Mucosa of descending colon (tissue), 3 donors: Measurements from ENCODE around the gene MCMBP. TPM values are rescaled to one million over a fixed set of nuclear protein-coding genes. Genes with fewer than 3 reads are reported as not detected.

ENCODE experiments used
- ATAC-seq: fragments of 200-7000 bp; cut with Tn5 transposase; one replicate; pipeline ENCODE4 v1.9.1; 2020; ENCODE audit warnings: mild to moderate bottlenecking, moderate library complexity
- DNase-seq, 3 donors: peaks; one replicate each; pipeline ENCODE4 v3.0.0-alpha.2; 2020
- H3K36me3 ChIP-seq: fragments of 200-600 bp; one replicate; pipeline ENCODE4 v1.8.0; 2021; ENCODE audit warnings: low read depth, mild to moderate bottlenecking
- H3K4me1 ChIP-seq: fragments of 200-600 bp; one replicate; pipeline ENCODE4 v1.8.0; 2021; ENCODE audit warnings: low read depth, mild to moderate bottlenecking
- H3K4me3 ChIP-seq: fragments of 200-600 bp; one replicate; pipeline ENCODE4 v1.8.0; 2021; ENCODE audit warnings: mild to moderate bottlenecking
- H3K9me3 ChIP-seq: fragments of 200-600 bp; one replicate; pipeline ENCODE4 v1.8.0; 2021; ENCODE audit warnings: mild to moderate bottlenecking
- intact Hi-C, 2 donors: fragments of 100-400 bp; cut with DNase I in 1 of 2; cut with micrococcal nuclease in 1 of 2; formaldehyde crosslinking; loops; one replicate each; pipeline versions ENCODE4 v1.11.0 to v1.11.1; 2022; cut with DNase I, micrococcal nuclease
- total RNA-seq, 3 donors: library from RNA; stranded (reverse); fragmentation: NEBNext Ultra II Directional in 2 of 3; extraction: Animal tissue kit (Norgen Biotek cat#: 25700) in 2 of 3; gene quantifications; one replicate each; pipeline versions ENCODE4 v1.2.1 to v1.2.4, GENCODE V29; 2021 to 2023
- TF ChIP-seq, protein P1 (sequence below): fragments of 200-600 bp; IDR thresholded peaks from one replicate; pipeline ENCODE4 v1.8.0; 2022; ENCODE audit warnings: antibody characterized with exemption, mild to moderate bottlenecking
- donor health status: DM: no; HTN: no; CAD: no; lungs with moderate emphysema.
- donor health status: DM: no; HTN: no; CAD: no.
- donor health status: DM: no; HTN: yes; CAD: no.

MCMBP gene
- total RNA-seq, 3 donors from 2014 or later = 38.8 to 50.4 (median 39.6) TPM

DNA sequence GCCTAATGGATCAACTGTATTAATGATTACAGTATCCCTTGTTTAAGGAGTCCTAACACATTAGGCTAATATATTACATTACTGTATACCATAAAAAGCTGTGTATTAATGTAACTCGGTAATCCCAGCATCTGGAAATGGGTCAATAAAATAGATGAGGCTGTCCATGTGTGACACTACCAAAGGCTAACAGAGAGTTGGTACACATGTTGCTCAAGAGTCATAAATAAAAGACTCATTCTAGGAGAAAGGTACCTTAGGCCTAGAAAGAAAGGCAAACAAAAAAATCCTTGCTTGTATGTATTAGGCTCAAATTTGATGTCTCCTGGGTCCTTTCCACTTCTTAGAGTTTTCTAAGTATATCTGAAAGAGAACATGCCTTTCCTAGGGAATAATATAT is 14.6 kb downstream of the MCMBP start:
- Histone ChIP-seq H3K36me3 (no peaks in the 10 kb centered on the region), H3K9me3 (no peaks in the 10 kb centered on the region), H3K4me1 (peaks cover 3% of the 10 kb centered on the region), H3K4me3 (no peak overlapping the region)
- DNase-seq = no peak
- intact Hi-C loops = loop anchor here in 1 of 2 donors (10.0 kb wide), 1 partner anchor 173 kb away; no protein-coding TSS in a partner anchor
- TF ChIP-seq, protein P1, sequence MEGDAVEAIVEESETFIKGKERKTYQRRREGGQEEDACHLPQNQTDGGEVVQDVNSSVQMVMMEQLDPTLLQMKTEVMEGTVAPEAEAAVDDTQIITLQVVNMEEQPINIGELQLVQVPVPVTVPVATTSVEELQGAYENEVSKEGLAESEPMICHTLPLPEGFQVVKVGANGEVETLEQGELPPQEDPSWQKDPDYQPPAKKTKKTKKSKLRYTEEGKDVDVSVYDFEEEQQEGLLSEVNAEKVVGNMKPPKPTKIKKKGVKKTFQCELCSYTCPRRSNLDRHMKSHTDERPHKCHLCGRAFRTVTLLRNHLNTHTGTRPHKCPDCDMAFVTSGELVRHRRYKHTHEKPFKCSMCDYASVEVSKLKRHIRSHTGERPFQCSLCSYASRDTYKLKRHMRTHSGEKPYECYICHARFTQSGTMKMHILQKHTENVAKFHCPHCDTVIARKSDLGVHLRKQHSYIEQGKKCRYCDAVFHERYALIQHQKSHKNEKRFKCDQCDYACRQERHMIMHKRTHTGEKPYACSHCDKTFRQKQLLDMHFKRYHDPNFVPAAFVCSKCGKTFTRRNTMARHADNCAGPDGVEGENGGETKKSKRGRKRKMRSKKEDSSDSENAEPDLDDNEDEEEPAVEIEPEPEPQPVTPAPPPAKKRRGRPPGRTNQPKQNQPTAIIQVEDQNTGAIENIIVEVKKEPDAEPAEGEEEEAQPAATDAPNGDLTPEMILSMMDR = no peak
- ATAC-seq = no peak

DNA sequence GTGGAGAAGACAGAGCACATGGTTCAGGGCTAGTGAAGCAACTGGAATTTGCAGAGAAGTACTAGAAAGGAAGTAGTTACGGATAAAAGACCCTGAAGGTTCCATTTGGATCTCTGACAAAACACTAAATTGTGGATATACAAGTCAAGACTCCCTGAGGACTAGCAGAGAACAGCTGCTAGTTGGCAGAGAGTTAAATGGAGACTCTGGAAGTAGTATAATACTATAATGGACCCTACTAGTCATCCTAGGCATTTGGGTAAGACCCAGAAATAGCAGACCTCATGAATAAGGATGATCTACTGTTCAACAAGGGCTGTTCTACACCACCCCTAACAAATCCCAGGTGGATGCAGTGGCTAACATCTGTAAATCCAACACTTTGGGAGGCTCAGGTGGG is 19.1 kb downstream of the MCMBP start:
- TF ChIP-seq, protein P1 = no peak
- Histone ChIP-seq H3K9me3 (no peaks in the 10 kb centered on the region), H3K4me3 (no peak overlapping the region), H3K4me1 (no peaks in the 10 kb centered on the region), H3K36me3 (no peaks in the 10 kb centered on the region)
- no peak for ATAC-seq
- intact Hi-C loops = loop anchor here in 1 of 2 donors (10.0 kb wide), 1 partner anchor 169 kb away; no protein-coding TSS in a partner anchor
- no peak for DNase-seq

DNA sequence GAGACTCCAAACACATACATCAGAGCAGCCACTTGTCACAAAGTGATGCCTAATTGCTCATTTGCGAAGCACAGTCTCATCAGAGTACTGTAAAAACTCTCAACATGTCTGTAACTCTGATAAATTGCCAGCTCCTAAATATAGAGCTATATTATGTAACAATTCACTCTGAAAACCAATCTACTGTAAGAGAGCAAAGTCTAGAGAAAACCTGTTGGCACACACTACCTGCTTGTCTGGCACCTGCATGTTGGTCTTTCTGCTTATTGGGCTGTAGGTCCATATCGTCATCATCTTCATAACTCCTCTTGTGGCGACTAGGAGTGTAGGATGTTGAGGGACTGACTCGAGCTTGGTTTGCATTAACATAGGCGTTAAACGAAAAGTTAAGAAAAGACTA is 19.8 kb downstream of the MCMBP start:
- intact Hi-C loops = loop anchor here in 1 of 2 donors (10.0 kb wide), 1 partner anchor 168 kb away; no protein-coding TSS in a partner anchor
- Histone ChIP-seq H3K9me3 (no peaks in the 10 kb centered on the region), H3K4me1 (no peaks in the 10 kb centered on the region), H3K36me3 (no peaks in the 10 kb centered on the region), H3K4me3 (no peak overlapping the region)
- ATAC-seq = no peak
- no peak for DNase-seq
- TF ChIP-seq, protein P1 = no peak

DNA sequence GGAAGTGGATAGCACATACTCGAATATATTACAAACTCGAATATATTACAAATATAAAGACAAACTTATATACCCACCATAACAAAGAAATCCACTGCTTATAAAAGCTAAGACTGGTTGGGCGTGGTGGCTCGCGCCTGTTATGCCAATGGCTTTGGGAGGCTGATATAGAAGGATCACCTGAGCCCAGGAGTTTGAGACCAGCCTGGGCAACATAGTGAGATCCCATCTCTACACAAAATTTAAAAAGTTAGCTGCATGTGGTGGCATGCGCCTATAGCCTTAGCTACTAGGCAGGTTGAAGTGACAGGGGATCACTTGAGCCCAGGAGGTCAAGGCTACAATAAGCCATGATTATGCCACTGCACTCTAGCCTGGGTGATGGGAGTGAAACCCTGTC is 20.4 kb downstream of the MCMBP start:
- no peak for ATAC-seq
- intact Hi-C loops = loop anchor here in 1 of 2 donors (10.0 kb wide), 1 partner anchor 167 kb away; no protein-coding TSS in a partner anchor
- Histone ChIP-seq H3K4me3 (no peak overlapping the region), H3K36me3 (no peaks in the 10 kb centered on the region), H3K4me1 (no peaks in the 10 kb centered on the region), H3K9me3 (no peaks in the 10 kb centered on the region)
- no peak for DNase-seq
- TF ChIP-seq, protein P1 = no peak

DNA sequence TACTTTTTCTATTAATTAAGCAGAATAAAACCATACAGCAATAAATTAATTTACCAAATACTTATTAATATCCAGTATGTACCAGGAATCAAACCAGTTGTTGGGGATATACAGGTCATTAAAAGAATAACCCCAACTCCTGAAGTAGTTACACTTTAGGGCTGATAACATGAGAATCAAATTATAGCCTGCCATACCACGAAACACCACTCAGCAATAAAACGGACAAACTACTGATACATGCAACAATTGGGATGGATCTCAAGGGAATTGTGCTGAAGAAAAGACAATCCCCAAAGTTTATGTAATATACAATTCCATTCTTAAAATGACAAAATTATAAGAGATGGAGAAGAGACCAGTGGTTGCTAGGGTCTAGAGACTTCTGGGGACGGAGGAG is 22.7 kb downstream of the MCMBP start:
- ATAC-seq (no peak), DNase-seq (no peak)
- Histone ChIP-seq H3K36me3 (peaks cover 2% of the 10 kb centered on the region), H3K9me3 (no peaks in the 10 kb centered on the region), H3K4me3 (no peak overlapping the region), H3K4me1 (no peaks in the 10 kb centered on the region)
- TF ChIP-seq, protein P1 = no peak
- intact Hi-C loops = loop anchor here in 1 of 2 donors (10.0 kb wide), 1 partner anchor 165 kb away; no protein-coding TSS in a partner anchor
